ENCODE measurements around the gene PNMA1. TPM values are rescaled to one million over a fixed set of nuclear protein-coding genes. Genes with fewer than 3 reads are reported as not detected.

Gene PNMA1
- total and polyA plus RNA-seq, 9 of the 15 experiments (the other 6 are each of a cell fraction or from before 2014, with no cell fraction given): 1.7 to 26.4 (median 8.7) TPM

- TF ChIP-seq, protein P1, sequence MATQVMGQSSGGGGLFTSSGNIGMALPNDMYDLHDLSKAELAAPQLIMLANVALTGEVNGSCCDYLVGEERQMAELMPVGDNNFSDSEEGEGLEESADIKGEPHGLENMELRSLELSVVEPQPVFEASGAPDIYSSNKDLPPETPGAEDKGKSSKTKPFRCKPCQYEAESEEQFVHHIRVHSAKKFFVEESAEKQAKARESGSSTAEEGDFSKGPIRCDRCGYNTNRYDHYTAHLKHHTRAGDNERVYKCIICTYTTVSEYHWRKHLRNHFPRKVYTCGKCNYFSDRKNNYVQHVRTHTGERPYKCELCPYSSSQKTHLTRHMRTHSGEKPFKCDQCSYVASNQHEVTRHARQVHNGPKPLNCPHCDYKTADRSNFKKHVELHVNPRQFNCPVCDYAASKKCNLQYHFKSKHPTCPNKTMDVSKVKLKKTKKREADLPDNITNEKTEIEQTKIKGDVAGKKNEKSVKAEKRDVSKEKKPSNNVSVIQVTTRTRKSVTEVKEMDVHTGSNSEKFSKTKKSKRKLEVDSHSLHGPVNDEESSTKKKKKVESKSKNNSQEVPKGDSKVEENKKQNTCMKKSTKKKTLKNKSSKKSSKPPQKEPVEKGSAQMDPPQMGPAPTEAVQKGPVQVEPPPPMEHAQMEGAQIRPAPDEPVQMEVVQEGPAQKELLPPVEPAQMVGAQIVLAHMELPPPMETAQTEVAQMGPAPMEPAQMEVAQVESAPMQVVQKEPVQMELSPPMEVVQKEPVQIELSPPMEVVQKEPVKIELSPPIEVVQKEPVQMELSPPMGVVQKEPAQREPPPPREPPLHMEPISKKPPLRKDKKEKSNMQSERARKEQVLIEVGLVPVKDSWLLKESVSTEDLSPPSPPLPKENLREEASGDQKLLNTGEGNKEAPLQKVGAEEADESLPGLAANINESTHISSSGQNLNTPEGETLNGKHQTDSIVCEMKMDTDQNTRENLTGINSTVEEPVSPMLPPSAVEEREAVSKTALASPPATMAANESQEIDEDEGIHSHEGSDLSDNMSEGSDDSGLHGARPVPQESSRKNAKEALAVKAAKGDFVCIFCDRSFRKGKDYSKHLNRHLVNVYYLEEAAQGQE (IDR thresholded peaks at IDR 0.05; ENCODE audit: borderline replicate concordance): 0 out of 2 replicates have a peak, but pooled peaks have one; percentile 33
- TF ChIP-seq, protein P1 (CRISPR knock-in tag; IDR thresholded peaks at IDR 0.05; ENCODE audit: low read depth): peak; percentile 22; the same call in 1 of the 2 replicates
- peak; percentile 74 for TF ChIP-seq TAF1 (IDR thresholded peaks at IDR 0.05; ENCODE audit: control insufficient read depth, extremely low read depth, insufficient read depth, low read length, severe bottlenecking)
- TF ChIP-seq PML (IDR thresholded peaks at IDR 0.05; ENCODE audit: low read length): peak; percentile 58; the same call in 1 of the 2 replicates
- no peak for TF ChIP-seq KLF6 (CRISPR knock-in tag; IDR thresholded peaks at IDR 0.05; ENCODE audit: borderline replicate concordance)
- TF ChIP-seq CHD2 (IDR thresholded peaks at IDR 0.05; ENCODE audit: low read depth, low read length): no peak; the same call in 1 of the 2 replicates
- TF ChIP-seq HOXB6 (CRISPR knock-in tag; IDR thresholded peaks at IDR 0.05; ENCODE audit: borderline replicate concordance): no peak
- TF ChIP-seq POLR2AphosphoS2 (IDR thresholded peaks at IDR 0.05; ENCODE audit: low read length): peak; percentile 97
- TF ChIP-seq CSDE1 (IDR thresholded peaks at IDR 0.05): peak in 1 of 2 experiments; percentile 57; a peak in 1 of 4 replicates
- TF ChIP-seq HDAC3 (IDR thresholded peaks at IDR 0.05; ENCODE audit: borderline replicate concordance, partially characterized antibody): no peak
- TF ChIP-seq, protein P2, sequence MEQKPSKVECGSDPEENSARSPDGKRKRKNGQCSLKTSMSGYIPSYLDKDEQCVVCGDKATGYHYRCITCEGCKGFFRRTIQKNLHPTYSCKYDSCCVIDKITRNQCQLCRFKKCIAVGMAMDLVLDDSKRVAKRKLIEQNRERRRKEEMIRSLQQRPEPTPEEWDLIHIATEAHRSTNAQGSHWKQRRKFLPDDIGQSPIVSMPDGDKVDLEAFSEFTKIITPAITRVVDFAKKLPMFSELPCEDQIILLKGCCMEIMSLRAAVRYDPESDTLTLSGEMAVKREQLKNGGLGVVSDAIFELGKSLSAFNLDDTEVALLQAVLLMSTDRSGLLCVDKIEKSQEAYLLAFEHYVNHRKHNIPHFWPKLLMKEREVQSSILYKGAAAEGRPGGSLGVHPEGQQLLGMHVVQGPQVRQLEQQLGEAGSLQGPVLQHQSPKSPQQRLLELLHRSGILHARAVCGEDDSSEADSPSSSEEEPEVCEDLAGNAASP (IDR thresholded peaks at IDR 0.05): no peak
- TF ChIP-seq ZNF766 (CRISPR knock-in tag; conservative IDR thresholded peaks at IDR 0.05): no peak
- peak; percentile 63 for TF ChIP-seq CCNT2 (IDR thresholded peaks at IDR 0.05; ENCODE audit: borderline replicate concordance, extremely low read depth, insufficient read length, low read depth, low read length)
- TF ChIP-seq POLR3A (IDR thresholded peaks at IDR 0.05; ENCODE audit: borderline replicate concordance, extremely low read depth, insufficient read depth, insufficient read length): no peak
- TF ChIP-seq ZNF24 (IDR thresholded peaks at IDR 0.05): 0 out of 2 replicates have a peak, but pooled peaks have one; percentile 26
- no peak for TF ChIP-seq NEUROD1 (IDR thresholded peaks at IDR 0.05; ENCODE audit: borderline replicate concordance, low read depth, low read length, partially characterized antibody)
- peak; percentile 41; the same call in 1 of the 2 replicates for TF ChIP-seq TOE1 (IDR thresholded peaks at IDR 0.05; ENCODE audit: borderline replicate concordance)
- TF ChIP-seq TOE1 (CRISPR knock-in tag; IDR thresholded peaks at IDR 0.05; ENCODE audit: borderline replicate concordance, low read depth): no peak
Measured at GRCh38 chr14:73713803-73714655, at the start of gene PNMA1 (continued).
